ENCODE measurements around the gene PRKAR2B.
"Not testable (repeated sequence)": the region's sequence is repeated elsewhere in the genome, so short reads cannot be mapped to it uniquely, and the experiment has no call there.

GRCh38 chr7:107143875-107144274 is 99.4 kb downstream of the PRKAR2B start:
- TF ChIP-seq EZH2 (IDR thresholded peaks at IDR 0.05; ENCODE audit: insufficient read depth, poor library complexity, severe bottlenecking); EZH2phosphoT487 (IDR thresholded peaks at IDR 0.05; ENCODE audit: insufficient read depth, low read depth): not testable (repeated sequence)

Data from GM23248 (cell line).